IMR-90 (cell line): Measurements from ENCODE around the gene DYNC1H1. TPM values are rescaled to one million over a fixed set of nuclear protein-coding genes. Genes with fewer than 3 reads are reported as not detected.

Experiments
- ATAC-seq: fragments of 200-7000 bp; cut with Tn5 transposase; 2 replicates; pipeline ENCODE4 v1.9.1; 2020; ENCODE audit warnings: low read depth, mild to moderate bottlenecking, moderate library complexity
- BruUV-seq: library from RNA; stranded (reverse); fragments of 400-500 nt; replicated peaks from 2 replicates; lab custom pipeline; 2021; lab: Mats Ljungman, UMichigan
- CTCF ChIA-PET: fragments of 300-600 bp; formaldehyde crosslinking; extraction: SDS; loops from one replicate; lab custom pipeline; 2021; ENCODE audit warnings: antibody characterized with exemption; lab: Yijun Ruan, JAX
- POLR2A ChIA-PET: fragments of 300-600 bp; sonication (Branson Sonifier 250); formaldehyde crosslinking; loops from one replicate; lab custom pipeline; 2022; ENCODE audit warnings: antibody characterized with exemption; ENCODE audit not compliant: unreplicated experiment; lab: Charles Lee
- DNase-seq: peaks from one replicate; pipeline ENCODE4 v3.0.0; 2013
- H2AFZ ChIP-seq: replicated peaks from 2 replicates; pipeline ENCODE3; 2013; ENCODE audit warnings: low read length, mild to moderate bottlenecking; ENCODE audit not compliant: poor library complexity
- H2AK5ac ChIP-seq: 2 replicates; pipeline ENCODE4 v1.6.1; 2013; ENCODE audit warnings: low read depth, low read length, inconsistent platforms
- H2AK9ac ChIP-seq: replicated peaks from 2 replicates; pipeline ENCODE3; 2013; ENCODE audit warnings: mild to moderate bottlenecking, low read depth, low read length, moderate library complexity; ENCODE audit not compliant: poor library complexity
- H2BK120ac ChIP-seq: 2 replicates; pipeline ENCODE4 v1.6.1; 2013; ENCODE audit warnings: low read depth, low read length, inconsistent platforms
- H2BK15ac ChIP-seq: 3 replicates; pipeline ENCODE4 v1.6.1; 2013; ENCODE audit warnings: low read depth, low read length, inconsistent platforms
- H2BK20ac ChIP-seq: 2 replicates; pipeline ENCODE4 v1.6.1; 2013; ENCODE audit warnings: low read depth, mild to moderate bottlenecking, inconsistent platforms, low read length, moderate library complexity
- H2BK5ac ChIP-seq: 2 replicates; pipeline ENCODE4 v1.6.1; 2013; ENCODE audit warnings: mild to moderate bottlenecking, low read depth, low read length, inconsistent platforms; ENCODE audit not compliant: poor library complexity, severe bottlenecking
- H3K14ac ChIP-seq: replicated peaks from 2 replicates; pipeline ENCODE4 v1.6.1; 2013; ENCODE audit warnings: low read depth, low read length, inconsistent platforms
- H3K18ac ChIP-seq: 2 replicates; pipeline ENCODE4 v1.6.1; 2013; ENCODE audit warnings: low read depth, low read length, control low read depth
- H3K23ac ChIP-seq: 2 replicates; pipeline ENCODE4 v1.6.1; 2013; ENCODE audit warnings: low read depth, low read length, inconsistent platforms
- H3K27ac ChIP-seq: 2 replicates; pipeline ENCODE4 v1.5.1; 2013; ENCODE audit warnings: mild to moderate bottlenecking, control low read depth, low read length; ENCODE audit not compliant: insufficient read depth
- H3K27me3 ChIP-seq: 2 replicates; pipeline ENCODE4 v1.6.1; 2013; ENCODE audit warnings: low read length; ENCODE audit not compliant: control insufficient read depth, insufficient read depth
- H3K36me3 ChIP-seq: 2 replicates; pipeline ENCODE4 v1.6.1; 2013; ENCODE audit warnings: low read length, mixed read lengths; ENCODE audit not compliant: control insufficient read depth, insufficient read depth
- H3K4ac ChIP-seq: 2 replicates; pipeline ENCODE4 v1.6.1; 2013; ENCODE audit warnings: low read depth, low read length, inconsistent platforms
- H3K4me1 ChIP-seq: 2 replicates; pipeline ENCODE4 v1.6.1; 2013; ENCODE audit warnings: low read length, mixed read lengths; ENCODE audit not compliant: control insufficient read depth, insufficient read depth
- H3K4me2 ChIP-seq: 2 replicates; pipeline ENCODE4 v1.6.1; 2013; ENCODE audit warnings: low read depth, mild to moderate bottlenecking, control low read depth, low read length, moderate library complexity
- H3K4me3 ChIP-seq: 2 replicates; pipeline ENCODE4 v1.5.1; 2013; ENCODE audit warnings: low read depth, mild to moderate bottlenecking, control low read depth, low read length, moderate library complexity; ENCODE audit not compliant: insufficient read depth
- H3K56ac ChIP-seq: 2 replicates; pipeline ENCODE4 v1.6.1; 2013; ENCODE audit warnings: low read length, inconsistent platforms; ENCODE audit not compliant: insufficient read depth; ENCODE audit errors: extremely low read depth
- H3K79me1 ChIP-seq, 2 experiments: 2 replicates each; pipeline ENCODE4 v1.6.1; 2013; ENCODE audit warnings: low read length in 2 of 2, inconsistent platforms in 1 of 2, low read depth in 1 of 2
- H3K9ac ChIP-seq: 2 replicates; pipeline ENCODE4 v1.6.1; 2013; ENCODE audit warnings: low read depth, low read length, control low read depth
- H3K9me1 ChIP-seq: 2 replicates; pipeline ENCODE4 v1.6.1; 2013; ENCODE audit warnings: low read length, inconsistent platforms; ENCODE audit not compliant: insufficient read depth
- H3K9me3 ChIP-seq: 2 replicates; pipeline ENCODE4 v1.6.1; 2013; ENCODE audit warnings: low read length; ENCODE audit not compliant: control insufficient read depth, insufficient read depth
- H4K20me1 ChIP-seq: 2 replicates; pipeline ENCODE4 v1.6.1; 2013; ENCODE audit warnings: low read length, inconsistent platforms; ENCODE audit not compliant: insufficient read depth
- H4K5ac ChIP-seq: 2 replicates; pipeline ENCODE4 v1.6.1; 2013; ENCODE audit warnings: mild to moderate bottlenecking, low read depth, low read length, control low read depth
- H4K8ac ChIP-seq, 2 experiments: 2 replicates each; pipeline ENCODE4 v1.6.1; 2013; ENCODE audit warnings: low read depth in 2 of 2, low read length in 2 of 2, control low read depth in 1 of 2, inconsistent platforms in 1 of 2
- H4K91ac ChIP-seq: 2 replicates; pipeline ENCODE4 v1.6.1; 2013; ENCODE audit warnings: low read depth, low read length, inconsistent platforms; ENCODE audit not compliant: insufficient read depth
- RAD21 ChIP-seq: IDR thresholded peaks from 2 replicates; pipeline ENCODE4 v1.6.1; 2012; ENCODE audit warnings: low read length, improper control_type of control experiment
- SMC3 ChIP-seq: fragments of 150-350 bp; IDR thresholded peaks from 2 replicates; pipeline ENCODE4 v1.6.1; 2016; ENCODE audit warnings: low read depth, mild to moderate bottlenecking, antibody characterized with exemption, low read length, moderate library complexity
- WGBS, 2 experiments: methylation state at CpG; one replicate each; pipeline versions ENCODE4 v1.1.5 to v1.1.7; 2013; ENCODE audit warnings: missing lambda C conversion rate in 2 of 2; ENCODE audit not compliant: insufficient read length in 1 of 2; ENCODE audit errors: extremely low coverage in 2 of 2; 5-methylcytosine and 5-hydroxymethylcytosine counted together
- dilution Hi-C: fragments of 300-500 bp; cut with HindIII; formaldehyde crosslinking; loops from one replicate; pipeline ENCODE4 v1.14.3; 2018; ENCODE audit warnings: low sequenced_read_pairs; ENCODE audit not compliant: unreplicated experiment
- in situ Hi-C: fragments of 300-500 bp; cut with MboI; formaldehyde crosslinking; loops from 3 replicates; pipeline ENCODE4 v1.14.3; 2019; ENCODE audit warnings: low sequenced_read_pairs, inconsistent platforms, mixed read lengths
- intact Hi-C: fragments of 100-400 bp; cut with micrococcal nuclease; formaldehyde crosslinking; loops from 2 replicates; pipeline ENCODE4 v1.10.0; 2022
- polyA plus RNA-seq, 3 experiments: library from polyadenylated mRNA; depleted of rRNA; stranded (reverse); fragments of >200 nt; gene quantifications; 2 replicates each; pipeline ENCODE4 v1.2.3, GENCODE V29; 2012; ENCODE audit warnings: low replicate concordance in 1 of 3
- total RNA-seq: library from RNA; depleted of rRNA; stranded (reverse); fragments of >200 nt; gene quantifications from 2 replicates; pipeline ENCODE4 v1.2.3, GENCODE V29; 2012
- TF ChIP-seq, protein P1 (sequence below): conservative IDR thresholded peaks from 2 replicates; pipeline ENCODE4 v1.5.1; 2012; ENCODE audit warnings: mild to moderate bottlenecking, low read depth, low read length, improper control_type of control experiment

DYNC1H1 gene
- total and polyA plus RNA-seq, 2 of the 4 experiments (the other 2 are of a cell fraction) = 240 to 670 TPM

DNA sequence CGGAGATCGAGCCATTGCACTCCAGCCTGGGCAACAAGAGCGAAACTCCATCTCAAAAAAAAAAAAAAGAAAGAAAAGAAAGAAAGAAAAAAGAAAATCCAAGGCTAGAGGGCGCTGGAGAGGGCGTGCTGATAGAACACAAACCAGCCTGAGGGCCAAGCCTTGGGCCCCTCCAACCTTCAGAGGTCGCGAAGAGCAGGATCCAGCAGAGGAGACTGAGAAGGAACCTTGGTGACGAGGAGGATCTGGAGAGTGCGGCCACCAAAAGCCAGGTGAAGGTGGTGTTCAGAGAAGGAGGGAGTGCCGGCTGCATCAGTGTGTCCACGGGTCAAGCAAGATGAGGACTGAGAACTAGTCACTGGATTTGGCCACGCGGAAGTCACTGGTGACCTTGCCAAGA, 4.1 kb upstream of the DYNC1H1 start:
- no TSS peak for BruUV-seq
- Histone ChIP-seq H3K9me1 (peaks cover 13% of the 10 kb centered on the region), H3K4me3 (no peak overlapping the region), H3K27me3 (no peaks in the 10 kb centered on the region; the same call in 1 of the 2 replicates), H4K5ac (no peak overlapping the region), H4K91ac (no peak overlapping the region), H2BK120ac (no peak overlapping the region), H2BK5ac (no peak overlapping the region), H3K56ac (no peak overlapping the region), H3K36me3 (no peaks in the 10 kb centered on the region), H3K4me1 (peaks cover 11% of the 10 kb centered on the region), H3K79me1 (peaks cover 0 to 29% of the 10 kb centered on the region in 2 experiments; a peak in 3 of 4 replicates), H3K23ac (no peak overlapping the region), H4K8ac (no peak overlapping the region), H3K9me3 (no peaks in the 10 kb centered on the region), H3K27ac (no peak overlapping the region), H2AK5ac (peak overlapping the region; percentile 49; the same call in 1 of the 2 replicates), H3K18ac (no peak overlapping the region), H3K4ac (no peak overlapping the region), H3K14ac (no peak overlapping the region), H4K20me1 (peaks cover 4% of the 10 kb centered on the region), H2AFZ (peak overlapping the region; percentile 25), H3K4me2 (no peak overlapping the region), H2BK20ac (no peak overlapping the region), H2BK15ac (no peak overlapping the region), H3K9ac (no peak overlapping the region), H2AK9ac (no peak overlapping the region)
- in situ Hi-C loops = loop anchor here (5.0 to 25.0 kb wide), 2 partner anchors 193 to 352 kb away; partner anchors contain the start of genes MOK and ZNF839
- CTCF ChIA-PET = interaction anchor here (0.7 kb wide), 1 partner anchor 42 kb away, joined by 6 read pairs; no protein-coding TSS in a partner anchor
- 45% methylated on average over 7 of the region's 13 CpGs; no CpG with 5 or more reads in 1 of the 2 experiments for WGBS, 2 experiments
- no peak for ATAC-seq
- POLR2A ChIA-PET = no interaction called here
- TF ChIP-seq, protein P1, sequence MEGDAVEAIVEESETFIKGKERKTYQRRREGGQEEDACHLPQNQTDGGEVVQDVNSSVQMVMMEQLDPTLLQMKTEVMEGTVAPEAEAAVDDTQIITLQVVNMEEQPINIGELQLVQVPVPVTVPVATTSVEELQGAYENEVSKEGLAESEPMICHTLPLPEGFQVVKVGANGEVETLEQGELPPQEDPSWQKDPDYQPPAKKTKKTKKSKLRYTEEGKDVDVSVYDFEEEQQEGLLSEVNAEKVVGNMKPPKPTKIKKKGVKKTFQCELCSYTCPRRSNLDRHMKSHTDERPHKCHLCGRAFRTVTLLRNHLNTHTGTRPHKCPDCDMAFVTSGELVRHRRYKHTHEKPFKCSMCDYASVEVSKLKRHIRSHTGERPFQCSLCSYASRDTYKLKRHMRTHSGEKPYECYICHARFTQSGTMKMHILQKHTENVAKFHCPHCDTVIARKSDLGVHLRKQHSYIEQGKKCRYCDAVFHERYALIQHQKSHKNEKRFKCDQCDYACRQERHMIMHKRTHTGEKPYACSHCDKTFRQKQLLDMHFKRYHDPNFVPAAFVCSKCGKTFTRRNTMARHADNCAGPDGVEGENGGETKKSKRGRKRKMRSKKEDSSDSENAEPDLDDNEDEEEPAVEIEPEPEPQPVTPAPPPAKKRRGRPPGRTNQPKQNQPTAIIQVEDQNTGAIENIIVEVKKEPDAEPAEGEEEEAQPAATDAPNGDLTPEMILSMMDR = peak; percentile 52
- TF ChIP-seq SMC3 (no peak), RAD21 (0 out of 2 replicates have a peak, but pooled peaks have one; percentile 7)
- intact Hi-C loops = loop anchor here (5.0 kb wide), 1 partner anchor 188 kb away; no protein-coding TSS in a partner anchor
- DNase-seq = no peak
- dilution Hi-C loops = no loop called here
